GM23338 (cell line): ENCODE measurements around the gene HDAC9. TPM values are rescaled to one million over a fixed set of nuclear protein-coding genes. Genes with fewer than 3 reads are reported as not detected.

Experiments
- ATAC-seq: fragments of 200-7000 bp; cut with Tn5 transposase; 3 replicates; pipeline ENCODE4 v1.9.1; 2020
- DNase-seq: peaks from one replicate; pipeline ENCODE4 v3.0.0-alpha.2; 2015; ENCODE audit warnings: low spot score
- H2AFZ ChIP-seq: fragments of 200-600 bp; sonication (generic); 2 replicates; pipeline ENCODE4 v1.8.0; 2016; ENCODE audit warnings: antibody characterized with exemption, mild to moderate bottlenecking, moderate library complexity
- H3F3A ChIP-seq: fragments of 200-600 bp; sonication (generic); replicated peaks from 2 replicates; pipeline ENCODE4 v1.8.0; 2017; ENCODE audit warnings: antibody characterized with exemption, mixed run types, low read depth
- H3K27ac ChIP-seq: fragments of 200-600 bp; sonication (generic); 2 replicates; pipeline ENCODE4 v1.6.1; 2016; ENCODE audit warnings: low read depth
- H3K27me3 ChIP-seq: fragments of 200-600 bp; sonication (generic); 2 replicates; pipeline ENCODE4 v1.8.0; 2016; ENCODE audit warnings: mild to moderate bottlenecking, mixed run types, moderate library complexity; ENCODE audit not compliant: insufficient read depth
- H3K36me3 ChIP-seq: fragments of 200-600 bp; sonication (generic); 2 replicates; pipeline ENCODE4 v1.8.0; 2016; ENCODE audit warnings: mild to moderate bottlenecking; ENCODE audit not compliant: insufficient read depth
- H3K4me1 ChIP-seq: fragments of 200-600 bp; sonication (generic); 2 replicates; pipeline ENCODE4 v1.8.0; 2016; ENCODE audit warnings: mild to moderate bottlenecking, moderate library complexity; ENCODE audit not compliant: insufficient read depth
- H3K4me2 ChIP-seq: fragments of 200-600 bp; sonication (generic); 2 replicates; pipeline ENCODE4 v1.7.1; 2017; ENCODE audit warnings: mixed run types
- H3K4me3 ChIP-seq: fragments of 200-600 bp; sonication (generic); 2 replicates; pipeline ENCODE4 v1.6.1; 2016; ENCODE audit warnings: mixed run types
- H3K79me2 ChIP-seq: fragments of 200-600 bp; sonication (generic); replicated peaks from 2 replicates; pipeline ENCODE4 v1.8.0; 2017; ENCODE audit warnings: mild to moderate bottlenecking; ENCODE audit not compliant: insufficient read depth
- H3K9me2 ChIP-seq: fragments of 200-600 bp; sonication (generic); 2 replicates; pipeline ENCODE4 v1.8.0; 2017; ENCODE audit not compliant: insufficient read depth
- H4K20me1 ChIP-seq: fragments of 200-600 bp; sonication (generic); replicated peaks from 2 replicates; pipeline ENCODE4 v1.8.0; 2017; ENCODE audit warnings: mild to moderate bottlenecking; ENCODE audit not compliant: insufficient read depth
- H3K27ac Mint-ChIP-seq: 2 replicates; pipeline ENCODE4 v1.8.0; 2020; ENCODE audit warnings: inconsistent platforms, mild to moderate bottlenecking, moderate library complexity, mixed read lengths
- H3K27me3 Mint-ChIP-seq: 3 replicates; pipeline ENCODE4 v1.8.0; 2022; ENCODE audit warnings: low read depth, mild to moderate bottlenecking, moderate library complexity, mixed read lengths, inconsistent platforms; ENCODE audit not compliant: insufficient read depth, poor library complexity
- H3K36me3 Mint-ChIP-seq: 3 replicates; pipeline ENCODE4 v1.8.0; 2021; ENCODE audit warnings: low read depth, mild to moderate bottlenecking, inconsistent platforms, moderate library complexity, mixed read lengths
- H3K4me1 Mint-ChIP-seq: 3 replicates; pipeline ENCODE4 v1.8.0; 2020; ENCODE audit warnings: mild to moderate bottlenecking, inconsistent platforms, mixed read lengths
- H3K4me3 Mint-ChIP-seq: 3 replicates; pipeline ENCODE4 v1.8.0; 2021; ENCODE audit warnings: moderate library complexity, mild to moderate bottlenecking, inconsistent platforms, mixed read lengths
- H3K9me3 Mint-ChIP-seq: 3 replicates; pipeline ENCODE4 v1.8.0; 2020; ENCODE audit warnings: moderate library complexity, mild to moderate bottlenecking, inconsistent platforms, mixed read lengths
- CREB1 ChIP-seq: fragments of 250-450 bp; sonication (Bioruptor Pico); IDR thresholded peaks from 2 replicates; pipeline ENCODE4 v1.5.0; 2020; ENCODE audit warnings: low read depth, mild to moderate bottlenecking, moderate library complexity
- ETS1 ChIP-seq: IDR thresholded peaks from 2 replicates; pipeline ENCODE4 v1.6.1; 2016; ENCODE audit warnings: antibody characterized with exemption
- EZH2phosphoT487 ChIP-seq: fragments of 200-600 bp; sonication (generic); IDR thresholded peaks from one replicate; pipeline ENCODE4 v1.8.1; 2018; ENCODE audit warnings: antibody characterized with exemption; ENCODE audit not compliant: unreplicated experiment
- JUNB ChIP-seq: IDR thresholded peaks from one replicate; pipeline ENCODE4 v1.6.1; 2016; ENCODE audit warnings: antibody characterized with exemption; ENCODE audit not compliant: unreplicated experiment
- NANOG ChIP-seq: IDR thresholded peaks from 2 replicates; pipeline ENCODE4 v1.6.1; 2016; ENCODE audit warnings: antibody characterized with exemption, borderline replicate concordance
- POLR2AphosphoS5 ChIP-seq: IDR thresholded peaks from 2 replicates; pipeline ENCODE4 v1.6.1; 2016; ENCODE audit warnings: antibody characterized with exemption, low read depth
- REST ChIP-seq: IDR thresholded peaks from one replicate; pipeline ENCODE4 v1.6.1; 2018; ENCODE audit warnings: antibody characterized with exemption; ENCODE audit not compliant: unreplicated experiment
- ZNF114 ChIP-seq: fragments of 250-450 bp; sonication (Bioruptor Pico); IDR thresholded peaks from 2 replicates; pipeline ENCODE4 v1.5.0; 2020; ENCODE audit warnings: mild to moderate bottlenecking, moderate library complexity
- polyA plus RNA-seq: library from polyadenylated mRNA; unstranded; fragments of >200 nt; fragmentation: Nextera tagmentation; extraction: Ambion mirVana; gene quantifications from 2 replicates; pipeline ENCODE4 v1.2.1, GENCODE V29; 2016
- total RNA-seq: library from RNA; depleted of rRNA; stranded (reverse); fragments of >200 nt; shearing (Covaris generic); gene quantifications from 2 replicates; pipeline ENCODE4 v1.2.3, GENCODE V29; 2014
- TF ChIP-seq, protein P1 (sequence below): fragments of 250-450 bp; sonication (Bioruptor Pico); IDR thresholded peaks from 2 replicates; pipeline ENCODE4 v1.5.0; 2020; ENCODE audit warnings: mild to moderate bottlenecking, moderate library complexity

Gene HDAC9
- total and polyA plus RNA-seq, 2 experiments from 2014 or later = 8.3 to 18.5 TPM

DNA sequence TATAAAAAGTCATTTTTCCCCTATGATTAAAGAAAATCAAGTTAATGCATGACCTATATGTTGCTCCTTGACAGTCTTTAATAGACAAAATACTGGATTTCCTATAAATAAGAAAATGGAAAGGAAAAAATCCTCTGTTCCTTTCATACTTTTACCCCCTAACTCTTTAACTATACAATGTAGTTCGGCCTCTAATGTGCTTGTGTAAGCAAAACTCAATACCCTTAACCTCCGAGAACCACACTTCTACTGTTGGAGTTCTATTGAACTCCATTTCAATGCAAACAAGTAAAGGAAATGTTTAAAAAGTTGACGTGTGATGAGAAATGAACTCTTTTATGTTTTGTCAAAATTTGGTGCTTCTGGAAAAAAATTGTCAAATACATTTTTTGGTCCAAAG, 36.0 kb downstream of the HDAC9 start:
- H3K36me3 Mint-ChIP-seq = no peaks in the 10 kb centered on the region

More for the DNA sequence above, 36.0 kb downstream of the HDAC9 start:
- Mint-ChIP-seq H3K4me3 (no peak overlapping the region), H3K4me1 (peaks cover 17% of the 10 kb centered on the region), H3K9me3 (no peaks in the 10 kb centered on the region), H3K27ac (no peak overlapping the region), H3K27me3 (peaks cover 1% of the 10 kb centered on the region)
- Histone ChIP-seq H3K4me1 (peaks cover 12% of the 10 kb centered on the region), H3K36me3 (no peaks in the 10 kb centered on the region), H3F3A (no peaks in the 10 kb centered on the region), H3K79me2 (no peaks in the 10 kb centered on the region), H3K27me3 (no peaks in the 10 kb centered on the region), H3K9me2 (no peaks in the 10 kb centered on the region), H3K4me3 (no peak overlapping the region), H2AFZ (no peak overlapping the region), H3K4me2 (no peak overlapping the region), H4K20me1 (no peaks in the 10 kb centered on the region), H3K27ac (no peak overlapping the region)
- no peak for ATAC-seq
- no peak for DNase-seq
- TF ChIP-seq POLR2AphosphoS5 (no peak), EZH2phosphoT487 (no peak), NANOG (no peak), ZNF114 (CRISPR knock-in tag) (no peak), REST (no peak), ETS1 (no peak), JUNB (no peak), CREB1 (CRISPR knock-in tag) (no peak)
- TF ChIP-seq, protein P1, sequence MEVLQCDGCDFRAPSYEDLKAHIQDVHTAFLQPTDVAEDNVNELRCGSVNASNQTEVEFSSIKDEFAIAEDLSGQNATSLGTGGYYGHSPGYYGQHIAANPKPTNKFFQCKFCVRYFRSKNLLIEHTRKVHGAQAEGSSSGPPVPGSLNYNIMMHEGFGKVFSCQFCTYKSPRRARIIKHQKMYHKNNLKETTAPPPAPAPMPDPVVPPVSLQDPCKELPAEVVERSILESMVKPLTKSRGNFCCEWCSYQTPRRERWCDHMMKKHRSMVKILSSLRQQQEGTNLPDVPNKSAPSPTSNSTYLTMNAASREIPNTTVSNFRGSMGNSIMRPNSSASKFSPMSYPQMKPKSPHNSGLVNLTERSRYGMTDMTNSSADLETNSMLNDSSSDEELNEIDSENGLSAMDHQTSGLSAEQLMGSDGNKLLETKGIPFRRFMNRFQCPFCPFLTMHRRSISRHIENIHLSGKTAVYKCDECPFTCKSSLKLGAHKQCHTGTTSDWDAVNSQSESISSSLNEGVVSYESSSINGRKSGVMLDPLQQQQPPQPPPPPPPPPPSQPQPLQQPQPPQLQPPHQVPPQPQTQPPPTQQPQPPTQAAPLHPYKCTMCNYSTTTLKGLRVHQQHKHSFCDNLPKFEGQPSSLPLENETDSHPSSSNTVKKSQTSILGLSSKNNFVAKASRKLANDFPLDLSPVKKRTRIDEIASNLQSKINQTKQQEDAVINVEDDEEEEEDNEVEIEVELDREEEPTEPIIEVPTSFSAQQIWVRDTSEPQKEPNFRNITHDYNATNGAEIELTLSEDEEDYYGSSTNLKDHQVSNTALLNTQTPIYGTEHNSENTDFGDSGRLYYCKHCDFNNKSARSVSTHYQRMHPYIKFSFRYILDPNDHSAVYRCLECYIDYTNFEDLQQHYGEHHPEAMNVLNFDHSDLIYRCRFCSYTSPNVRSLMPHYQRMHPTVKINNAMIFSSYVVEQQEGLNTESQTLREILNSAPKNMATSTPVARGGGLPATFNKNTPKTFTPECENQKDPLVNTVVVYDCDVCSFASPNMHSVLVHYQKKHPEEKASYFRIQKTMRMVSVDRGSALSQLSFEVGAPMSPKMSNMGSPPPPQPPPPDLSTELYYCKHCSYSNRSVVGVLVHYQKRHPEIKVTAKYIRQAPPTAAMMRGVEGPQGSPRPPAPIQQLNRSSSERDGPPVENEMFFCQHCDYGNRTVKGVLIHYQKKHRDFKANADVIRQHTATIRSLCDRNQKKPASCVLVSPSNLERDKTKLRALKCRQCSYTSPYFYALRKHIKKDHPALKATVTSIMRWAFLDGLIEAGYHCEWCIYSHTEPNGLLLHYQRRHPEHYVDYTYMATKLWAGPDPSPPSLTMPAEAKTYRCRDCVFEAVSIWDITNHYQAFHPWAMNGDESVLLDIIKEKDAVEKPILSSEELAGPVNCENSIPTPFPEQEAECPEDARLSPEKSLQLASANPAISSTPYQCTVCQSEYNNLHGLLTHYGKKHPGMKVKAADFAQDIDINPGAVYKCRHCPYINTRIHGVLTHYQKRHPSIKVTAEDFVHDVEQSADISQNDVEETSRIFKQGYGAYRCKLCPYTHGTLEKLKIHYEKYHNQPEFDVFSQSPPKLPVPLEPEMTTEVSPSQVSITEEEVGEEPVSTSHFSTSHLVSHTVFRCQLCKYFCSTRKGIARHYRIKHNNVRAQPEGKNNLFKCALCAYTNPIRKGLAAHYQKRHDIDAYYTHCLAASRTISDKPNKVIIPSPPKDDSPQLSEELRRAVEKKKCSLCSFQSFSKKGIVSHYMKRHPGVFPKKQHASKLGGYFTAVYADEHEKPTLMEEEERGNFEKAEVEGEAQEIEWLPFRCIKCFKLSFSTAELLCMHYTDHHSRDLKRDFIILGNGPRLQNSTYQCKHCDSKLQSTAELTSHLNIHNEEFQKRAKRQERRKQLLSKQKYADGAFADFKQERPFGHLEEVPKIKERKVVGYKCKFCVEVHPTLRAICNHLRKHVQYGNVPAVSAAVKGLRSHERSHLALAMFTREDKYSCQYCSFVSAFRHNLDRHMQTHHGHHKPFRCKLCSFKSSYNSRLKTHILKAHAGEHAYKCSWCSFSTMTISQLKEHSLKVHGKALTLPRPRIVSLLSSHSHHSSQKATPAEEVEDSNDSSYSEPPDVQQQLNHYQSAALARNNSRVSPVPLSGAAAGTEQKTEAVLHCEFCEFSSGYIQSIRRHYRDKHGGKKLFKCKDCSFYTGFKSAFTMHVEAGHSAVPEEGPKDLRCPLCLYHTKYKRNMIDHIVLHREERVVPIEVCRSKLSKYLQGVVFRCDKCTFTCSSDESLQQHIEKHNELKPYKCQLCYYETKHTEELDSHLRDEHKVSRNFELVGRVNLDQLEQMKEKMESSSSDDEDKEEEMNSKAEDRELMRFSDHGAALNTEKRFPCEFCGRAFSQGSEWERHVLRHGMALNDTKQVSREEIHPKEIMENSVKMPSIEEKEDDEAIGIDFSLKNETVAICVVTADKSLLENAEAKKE (CRISPR knock-in tag) = no peak
